HL-60/S4 treated with retinoic acid at 250 ng/mL for 4 days and 3 days (cell line): ENCODE results near the gene KRTAP4-5.
"Not testable (repeated sequence)": the region's sequence is repeated elsewhere in the genome, so short reads cannot be mapped to it uniquely, and the experiment has no call there.

ENCODE experiments used
- in situ Hi-C: fragments of 300-500 bp; cut with MboI; formaldehyde crosslinking; loops from 2 replicates; pipeline ENCODE4 v1.7.0; 2022; ENCODE audit warnings: low sequenced_read_pairs

KRTAP4-5 gene

DNA sequence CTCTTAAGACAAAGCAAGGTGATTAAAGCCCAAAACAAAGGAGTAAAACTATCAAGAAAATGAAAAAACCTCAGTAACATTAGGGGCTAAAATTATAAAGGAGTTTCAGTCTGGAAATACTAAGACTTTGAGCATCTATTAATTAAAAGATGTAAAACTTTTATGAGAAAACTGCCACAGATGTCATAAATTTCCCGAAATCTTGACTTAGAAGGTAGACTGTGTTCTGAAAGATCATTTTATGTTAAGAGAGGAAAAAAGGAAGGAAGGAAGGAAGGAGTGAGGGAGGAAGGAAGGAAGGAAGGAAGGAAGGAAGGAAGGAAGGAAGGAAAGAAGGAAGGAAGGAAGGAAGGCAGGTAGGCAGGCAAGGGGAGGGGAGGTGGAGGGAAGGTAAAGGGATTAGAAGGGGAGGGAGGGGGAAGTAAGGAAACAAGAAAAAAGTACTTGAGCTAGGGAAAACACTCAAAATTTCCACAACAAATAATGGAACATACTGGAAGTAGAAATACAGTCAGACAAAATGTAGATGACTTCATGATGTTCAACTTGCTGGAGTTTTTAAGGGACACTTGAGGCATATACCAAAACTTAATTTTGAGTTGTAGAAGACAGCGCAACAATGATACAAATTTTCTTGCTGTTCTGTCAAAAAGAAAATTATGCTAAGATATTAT lies 2.0 kb downstream of the KRTAP4-5 start:
- in situ Hi-C loops: no loop called here

DNA sequence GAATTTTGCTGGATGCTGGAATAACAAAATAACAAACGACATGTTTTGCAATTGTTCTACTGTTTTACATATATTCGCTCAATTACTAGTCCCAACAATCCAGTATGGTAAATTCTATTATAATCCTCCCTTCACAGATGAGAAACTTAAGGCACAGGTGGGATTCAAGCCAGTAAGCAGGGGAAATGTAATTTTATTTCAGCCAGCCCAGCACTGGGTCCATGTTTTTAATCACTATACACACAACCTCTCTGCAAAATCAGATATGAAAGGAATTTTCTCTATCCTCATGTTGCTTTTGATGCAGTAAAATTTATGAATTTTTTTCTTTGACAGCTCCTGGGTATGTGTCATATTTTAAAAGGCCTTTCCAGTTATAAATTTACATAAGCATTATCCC lies 4.4 kb downstream of the KRTAP4-5 start:
- in situ Hi-C loops: no loop called here

DNA sequence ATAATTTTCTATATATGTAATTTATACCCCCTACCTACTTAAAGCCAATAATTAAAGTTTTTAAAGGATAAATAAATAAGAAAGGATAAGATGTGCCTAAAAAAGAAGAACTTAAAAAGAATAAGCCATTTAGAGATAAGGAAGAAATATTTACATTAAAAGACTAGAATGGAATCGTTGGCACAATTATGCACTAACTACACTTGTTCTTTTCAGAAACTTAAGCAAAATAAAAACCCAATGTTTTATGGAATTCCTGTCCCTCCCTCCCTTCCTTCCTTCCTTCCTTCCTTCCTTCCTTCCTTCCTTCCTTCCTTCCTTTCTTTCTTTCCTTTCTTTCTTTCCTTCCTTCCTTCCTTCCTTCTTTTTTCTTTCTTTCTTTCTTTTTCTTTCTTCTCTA lies 4.8 kb downstream of the KRTAP4-5 start:
- in situ Hi-C loops: no loop called here

DNA sequence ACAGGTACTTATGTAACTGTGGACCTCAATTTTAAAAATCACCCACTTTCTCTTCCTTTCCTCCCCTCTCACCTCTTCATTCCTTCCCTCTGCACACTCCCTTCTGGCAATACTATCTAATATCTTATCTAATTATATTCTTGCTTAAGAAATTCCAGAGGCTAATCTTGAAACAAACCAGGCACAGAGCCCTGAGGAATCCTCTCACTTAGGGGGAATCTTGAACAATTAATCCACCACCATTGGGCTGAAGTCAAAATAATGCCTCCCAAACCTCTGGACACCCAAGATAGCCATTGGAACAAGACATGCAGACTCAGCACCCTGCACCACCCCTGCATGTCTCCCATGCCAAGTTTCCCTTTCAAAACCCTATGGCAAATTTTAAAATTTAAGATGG lies 8.3 kb downstream of the KRTAP4-5 start:
- in situ Hi-C loops: no loop called here

DNA sequence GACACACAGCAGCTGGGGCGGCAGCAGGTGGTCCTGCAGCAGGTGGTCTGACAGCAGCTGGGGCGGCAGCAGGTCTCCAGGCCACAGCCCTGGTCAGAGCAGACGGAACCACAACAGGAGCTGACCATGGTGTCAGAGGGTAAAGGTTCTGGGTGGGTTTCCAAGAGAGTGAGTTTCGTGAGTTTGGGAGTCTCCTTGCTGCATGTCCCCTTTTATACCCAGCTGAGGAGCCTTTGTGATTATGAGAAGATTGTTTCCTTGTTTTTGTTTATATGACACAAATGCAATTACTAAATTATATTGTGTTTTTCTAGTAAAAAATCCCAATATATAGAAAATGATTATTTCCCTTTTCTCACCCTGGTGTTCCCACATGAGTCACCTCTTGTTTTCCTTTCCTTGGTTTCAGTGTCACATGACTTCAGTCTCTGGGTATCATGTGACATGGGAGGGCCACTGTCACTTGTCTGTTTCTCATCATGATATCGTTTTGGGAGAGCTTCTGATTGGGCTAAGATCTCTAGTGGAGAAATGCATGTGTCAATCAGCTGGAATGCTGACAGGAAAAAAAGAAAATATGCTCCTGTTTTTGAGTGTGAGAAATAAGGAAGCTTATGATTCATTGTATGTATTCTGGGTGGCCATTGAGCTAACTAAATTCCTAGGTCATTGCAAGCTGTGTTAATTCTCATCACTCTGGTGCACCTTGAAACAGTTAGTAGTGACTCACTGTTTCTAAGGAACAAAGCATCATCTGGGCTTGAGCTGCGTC lies 9.1 kb downstream of the KRTAP4-5 start, which contains the start of gene KRTAP4-6:
Gene KRTAP4-6, minus strand, starts transcription at position 185 of the 772 bp plus-strand sequence. Its CDS starts 57 bp downstream, at position 128.
- in situ Hi-C loops: no loop called here

DNA sequence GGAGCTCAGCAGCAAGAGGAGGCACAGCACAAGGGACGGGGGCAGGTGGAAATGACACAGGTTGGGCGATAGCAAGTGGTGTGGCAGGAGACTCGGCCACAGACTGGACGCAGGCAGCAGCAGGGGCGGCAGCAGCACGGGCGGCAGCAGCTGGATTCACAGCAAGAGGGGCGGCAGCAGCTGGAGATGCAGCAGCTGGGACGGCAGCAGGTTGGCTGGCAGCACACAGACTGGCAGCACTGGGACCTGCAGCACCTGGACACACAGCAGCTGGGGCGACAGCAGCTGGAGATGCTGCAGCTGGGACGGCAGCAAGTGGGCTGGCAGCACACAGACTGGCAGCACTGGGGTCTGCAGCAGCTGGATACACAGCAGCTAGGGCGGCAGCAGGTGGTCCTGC lies 9.8 kb downstream of the KRTAP4-5 start:
- in situ Hi-C loops: not testable (repeated sequence)

DNA sequence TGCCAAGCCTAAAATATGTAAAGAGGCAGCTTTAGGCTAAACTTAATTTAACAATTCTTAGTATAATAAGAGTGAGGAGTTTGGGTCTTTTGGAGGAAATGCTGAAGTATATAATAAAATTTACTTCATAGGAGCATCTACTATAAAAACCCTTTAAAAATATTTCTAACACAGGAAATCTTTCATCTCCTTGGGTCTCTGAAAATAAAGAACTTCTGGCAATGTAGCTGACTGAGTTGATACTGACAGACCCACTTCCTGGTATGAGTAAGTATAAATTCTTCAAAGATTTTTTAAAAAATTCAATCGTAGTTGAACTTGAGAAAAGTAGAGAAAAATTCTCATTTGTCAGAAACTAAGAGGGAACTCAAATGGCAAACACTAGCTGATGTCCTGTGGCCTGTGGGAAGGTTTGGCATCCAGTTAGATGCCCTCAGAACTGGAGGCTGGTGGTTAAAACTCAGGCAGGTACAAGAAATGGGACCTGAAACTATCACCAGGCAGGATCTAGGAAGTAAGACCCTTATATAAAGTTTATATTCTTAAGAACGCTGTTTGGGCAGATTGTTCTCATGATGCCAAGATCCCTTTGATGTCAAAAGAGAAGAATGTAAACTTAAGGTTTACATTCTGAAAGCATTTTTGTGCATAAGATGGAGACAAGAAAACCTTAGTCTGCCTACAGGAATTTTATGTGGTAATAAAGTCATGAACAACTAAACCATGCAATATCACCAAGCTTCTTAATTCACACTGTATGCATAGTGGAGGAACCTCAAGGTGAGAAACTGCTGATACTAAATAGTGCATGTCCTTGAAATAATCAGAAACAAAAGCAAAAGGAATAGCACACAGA lies 15.5 kb downstream of the KRTAP4-5 start:
- in situ Hi-C loops: no loop called here

DNA sequence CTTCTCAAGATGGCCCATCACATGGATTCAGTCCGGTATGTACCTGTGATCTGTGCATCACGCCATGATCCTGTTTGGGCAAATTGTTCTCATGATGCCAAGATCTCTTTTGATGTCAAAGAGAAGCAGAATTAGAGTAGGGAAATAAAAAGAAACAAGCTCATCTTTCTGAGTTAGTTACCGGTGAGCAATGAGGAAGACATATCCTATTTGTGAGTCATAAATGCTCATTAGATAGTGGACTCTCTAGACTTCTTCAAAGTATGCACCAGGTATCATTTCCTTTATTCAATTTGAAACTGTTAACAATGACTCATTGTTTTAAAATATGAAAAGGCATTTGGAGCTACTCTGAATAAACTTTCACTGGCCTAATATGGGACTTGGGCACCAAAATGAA lies 17.6 kb downstream of the KRTAP4-5 start:
- in situ Hi-C loops: no loop called here

DNA sequence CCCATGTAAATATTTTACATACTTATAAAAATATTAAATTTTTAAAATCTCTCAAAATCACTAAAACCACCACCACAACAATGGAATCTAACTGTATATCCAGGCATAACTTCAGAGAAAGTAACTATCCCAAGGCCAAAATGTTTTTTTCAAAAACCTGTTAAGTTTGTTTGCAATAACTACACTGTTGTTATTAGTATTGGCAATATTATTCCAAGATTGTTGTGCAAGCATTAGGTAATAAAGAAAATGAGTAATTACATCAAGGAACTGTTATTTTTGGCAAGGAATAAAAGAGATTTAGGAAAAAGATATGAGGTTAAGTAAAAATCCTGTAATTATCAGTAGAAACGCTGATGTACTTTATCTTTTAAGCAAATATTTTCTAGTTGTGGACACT lies 22.3 kb downstream of the KRTAP4-5 start:
- in situ Hi-C loops: no loop called here

DNA sequence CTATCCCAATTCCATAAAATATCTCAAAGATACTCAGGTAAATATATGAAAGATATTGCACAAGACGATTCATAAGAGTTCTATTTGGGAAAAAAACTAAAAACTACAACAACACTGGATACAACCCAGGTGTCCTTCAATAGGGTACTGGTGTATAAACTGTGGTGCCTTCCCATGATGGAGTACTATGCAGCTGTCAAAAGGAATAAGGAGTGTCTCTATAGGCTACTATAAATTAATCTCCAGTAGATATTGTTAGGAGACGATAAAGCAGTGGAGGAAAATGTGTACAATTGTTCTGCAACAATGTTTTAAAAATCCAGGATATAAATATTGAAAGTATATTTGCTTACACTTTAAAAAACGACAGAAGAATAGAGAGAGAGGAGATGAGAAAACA lies 23.2 kb downstream of the KRTAP4-5 start:
- in situ Hi-C loops: no loop called here

DNA sequence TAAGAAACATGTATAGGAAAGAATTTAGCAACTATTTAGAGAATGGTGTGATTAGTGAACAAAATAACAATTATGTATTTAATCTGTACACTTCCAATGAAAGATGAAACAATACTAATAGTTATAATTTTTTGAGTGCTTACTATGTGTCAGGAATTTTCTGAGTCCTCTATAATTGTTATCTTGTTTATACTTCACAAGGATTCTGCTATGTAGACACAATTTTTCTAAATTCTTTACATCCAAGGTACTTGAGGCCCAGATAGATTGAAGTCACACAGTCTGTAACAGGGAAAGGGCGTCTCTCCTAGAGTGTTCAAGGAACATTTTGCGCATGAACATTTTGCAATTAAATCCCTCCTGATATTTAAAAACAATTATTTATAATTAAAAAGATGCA lies 24.6 kb downstream of the KRTAP4-5 start:
- in situ Hi-C loops: no loop called here

DNA sequence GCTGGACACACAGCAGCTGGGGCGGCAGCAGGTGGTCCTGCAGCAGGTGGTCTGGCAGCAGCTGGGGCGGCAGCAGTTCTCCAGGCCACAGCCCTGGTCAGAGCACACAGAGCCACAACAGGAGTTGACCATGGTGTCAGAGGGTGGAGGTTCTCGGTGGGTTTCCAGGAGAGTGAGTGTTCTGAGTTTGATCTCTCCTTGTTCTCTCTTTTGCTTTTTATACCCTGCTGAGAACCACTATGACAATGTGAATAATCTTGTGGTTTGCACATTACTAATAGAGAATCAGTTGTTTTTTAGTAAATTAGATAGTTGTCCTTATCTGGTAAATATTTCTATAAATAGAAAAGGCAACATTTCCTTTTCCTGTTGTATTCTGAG lies 25.6 kb downstream of the KRTAP4-5 start, which contains the start of gene KRTAP4-12:
Gene KRTAP4-12, minus strand, starts transcription at position 192 of the 381 bp plus-strand sequence. Its CDS starts 60 bp downstream, at position 132.
- in situ Hi-C loops: not testable (repeated sequence)

DNA sequence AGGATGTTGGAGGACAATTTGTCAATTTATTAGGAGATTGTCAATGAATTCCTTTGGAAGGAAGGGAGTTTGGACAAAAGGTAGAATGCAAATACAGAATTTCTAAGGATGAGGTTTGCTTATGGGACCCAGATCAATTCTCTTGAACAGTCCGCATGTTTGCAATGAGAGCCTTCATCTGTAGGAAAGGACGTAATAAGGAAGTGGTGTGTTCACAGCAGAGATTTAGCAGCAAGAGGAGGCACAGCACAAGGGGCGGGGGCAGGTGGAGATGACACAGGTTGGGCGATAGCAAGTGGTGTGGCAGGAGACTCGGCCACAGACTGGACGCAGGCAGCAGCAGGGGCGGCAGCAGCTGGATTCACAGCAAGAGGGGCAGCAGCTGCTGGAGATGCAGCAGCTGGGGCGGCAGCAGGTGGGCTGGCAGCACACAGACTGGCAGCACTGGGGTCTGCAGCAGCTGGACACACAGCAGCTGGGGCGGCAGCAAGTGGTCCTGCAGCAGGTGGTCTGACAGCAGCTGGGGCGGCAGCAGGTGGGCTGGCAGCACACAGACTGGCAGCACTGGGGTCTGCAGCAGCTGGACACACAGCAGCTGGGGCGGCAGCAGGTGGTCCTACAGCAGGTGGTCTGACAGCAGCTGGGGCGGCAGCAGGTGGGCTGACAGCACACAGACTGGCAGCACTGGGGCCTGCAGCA lies 26.2 kb downstream of the KRTAP4-5 start:
- in situ Hi-C loops: not testable (repeated sequence)

DNA sequence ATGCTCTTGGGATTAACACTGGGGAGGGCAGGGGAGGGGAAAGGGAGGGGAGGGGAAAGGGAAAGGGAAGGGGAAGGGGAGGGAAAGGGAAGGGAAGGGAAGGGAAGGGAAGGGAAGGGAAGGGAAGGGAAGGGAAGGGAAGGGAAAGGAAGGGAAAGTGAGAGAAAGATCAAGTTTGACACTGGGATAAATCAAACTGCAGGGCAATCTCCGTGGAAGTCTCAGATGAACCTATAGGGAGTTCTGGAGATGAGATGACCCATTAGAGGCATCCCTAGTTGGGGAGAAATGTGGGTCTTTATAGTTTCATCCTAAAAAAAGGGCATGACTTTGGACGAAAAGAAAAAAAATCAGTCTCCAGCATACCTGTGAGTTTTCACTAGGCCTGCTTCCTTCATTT lies 27.9 kb downstream of the KRTAP4-5 start:
- in situ Hi-C loops: no loop called here

DNA sequence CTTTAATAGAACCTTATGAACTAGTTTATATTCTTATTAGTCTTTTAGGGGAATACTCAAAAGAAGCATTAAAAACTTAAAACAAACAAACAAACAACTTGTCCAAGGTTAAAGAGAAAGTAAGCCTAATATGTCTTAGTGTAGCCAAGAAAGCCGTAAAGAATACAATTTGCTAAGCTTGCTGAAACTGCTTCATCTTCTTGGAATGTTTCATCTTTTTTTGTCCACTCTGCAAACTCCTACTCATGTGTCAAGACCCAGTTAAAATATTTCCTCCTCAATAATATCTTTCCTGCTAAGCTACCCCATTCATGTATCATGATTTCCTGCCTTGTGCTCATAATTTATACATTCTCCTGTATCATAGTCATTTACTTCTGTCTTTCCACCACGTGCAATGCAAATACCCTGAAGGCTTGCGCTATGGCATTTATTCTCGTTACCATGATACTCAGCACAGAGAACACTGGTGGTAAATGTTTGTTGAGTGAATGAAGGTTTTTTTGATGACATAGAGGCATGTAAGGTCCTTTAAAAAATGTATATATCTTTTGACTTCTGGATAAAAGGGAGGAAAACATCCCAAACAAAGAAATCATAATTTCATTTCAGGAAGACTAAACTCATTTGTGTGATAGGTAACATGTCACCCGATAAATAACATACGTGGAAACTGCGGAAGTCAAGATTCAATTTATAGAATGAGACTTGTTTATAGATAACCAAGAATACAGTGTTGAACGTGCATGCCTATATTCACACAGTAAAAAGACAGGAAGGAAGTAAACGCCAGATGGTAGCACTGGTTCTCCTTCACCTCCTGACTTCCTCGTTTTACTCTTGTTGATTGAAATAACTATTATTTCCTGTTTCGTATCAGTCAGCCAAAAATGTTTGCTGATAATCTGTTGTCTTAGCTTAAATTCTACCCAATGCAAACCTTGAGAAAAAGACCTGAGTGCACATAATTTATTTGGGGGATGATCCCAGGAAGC lies 29.6 kb downstream of the KRTAP4-5 start:
- in situ Hi-C loops: not testable (repeated sequence)

DNA sequence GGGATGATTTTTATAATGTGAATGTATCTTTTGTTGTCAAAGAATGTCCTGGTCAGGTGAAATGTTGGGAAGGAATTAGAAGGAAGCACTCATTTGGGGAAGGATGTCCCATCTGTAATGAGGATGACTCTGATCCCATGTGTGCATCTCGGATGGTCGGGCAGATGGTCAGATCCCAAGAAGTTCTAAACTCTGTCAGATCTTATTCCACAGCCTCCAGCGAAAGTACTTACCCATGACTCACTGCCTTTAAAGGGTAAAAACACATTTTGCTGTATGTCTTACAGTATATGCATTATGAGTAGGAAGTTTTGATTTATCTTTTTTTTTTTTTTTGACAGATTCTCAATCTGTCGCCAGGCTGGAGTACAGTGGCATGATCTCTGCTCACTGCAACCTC lies 30.9 kb downstream of the KRTAP4-5 start:
- in situ Hi-C loops: no loop called here

DNA sequence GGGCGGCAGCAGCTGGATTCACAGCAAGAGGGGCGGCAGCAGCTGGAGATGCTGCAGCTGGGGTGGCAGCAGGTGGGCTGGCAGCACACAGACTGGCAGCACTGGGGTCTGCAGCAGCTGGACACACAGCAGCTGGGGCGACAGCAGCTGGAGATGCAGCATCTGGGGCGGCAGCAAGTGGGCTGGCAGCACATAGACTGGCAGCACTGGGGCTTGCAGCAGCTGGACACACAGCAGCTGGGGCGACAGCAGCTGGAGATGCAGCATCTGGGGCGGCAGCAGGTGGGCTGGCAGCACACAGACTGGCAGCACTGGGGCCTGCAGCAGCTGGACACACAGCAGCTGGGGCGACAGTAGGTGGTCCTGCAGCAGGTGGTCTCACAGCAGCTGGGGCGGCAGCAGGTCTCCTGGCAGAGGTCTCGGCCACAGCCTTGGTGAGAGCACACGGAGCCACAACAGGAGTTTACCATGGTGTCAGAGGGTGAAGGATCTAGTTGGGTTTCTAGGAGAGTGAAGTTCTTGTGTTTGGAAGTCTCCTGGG lies 31.7 kb downstream of the KRTAP4-5 start, which contains the start of gene KRTAP4-11:
Gene KRTAP4-11, minus strand, starts transcription at position 528 of the 541 bp plus-strand sequence. Its CDS starts 58 bp downstream, at position 470.
- in situ Hi-C loops: not testable (repeated sequence)

DNA sequence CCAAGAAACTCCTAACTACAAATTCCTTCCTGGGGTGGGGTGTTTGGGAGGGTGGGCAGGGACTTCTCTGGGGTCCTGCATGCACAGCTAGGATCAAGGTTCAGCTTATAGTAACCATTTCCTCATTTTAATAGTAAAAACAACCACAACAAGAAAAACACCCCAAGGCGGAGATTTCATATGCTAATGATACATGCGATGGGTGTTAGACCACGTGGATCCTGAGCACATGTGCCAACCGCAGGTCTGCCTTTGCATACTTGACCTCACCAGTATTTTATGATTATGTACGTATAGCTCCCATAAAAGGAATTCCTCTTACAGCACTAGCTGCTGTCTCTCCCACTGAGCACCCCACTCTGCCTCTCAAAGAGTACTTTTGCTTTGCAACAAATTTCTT lies 33.3 kb downstream of the KRTAP4-5 start:
- in situ Hi-C loops: no loop called here
